GM12878 (cell line): ENCODE measurements around the gene KIF5A. TPM values are rescaled to one million over a fixed set of nuclear protein-coding genes. Genes with fewer than 3 reads are reported as not detected.
A peak's percentile ranks its signal among the peaks of the same experiment; 100 is the strongest.

Experiments used
- CHD1 ChIP-seq: IDR thresholded peaks from 2 replicates; pipeline ENCODE4 v1.6.1; 2012; ENCODE audit warnings: low read depth, low read length, improper control_type of control experiment
- ELK1 ChIP-seq: IDR thresholded peaks from 2 replicates; pipeline ENCODE4 v1.6.1; 2012; ENCODE audit warnings: low read depth, low read length, improper control_type of control experiment
- IKZF1 ChIP-seq: fragments of 450-650 bp; conservative IDR thresholded peaks from 2 replicates; pipeline ENCODE4 v1.6.1; 2017; ENCODE audit warnings: antibody characterized with exemption, mild to moderate bottlenecking
- IRF4 ChIP-seq: IDR thresholded peaks from 2 replicates; pipeline ENCODE4 v1.6.1; 2011; ENCODE audit warnings: low read depth, low read length
- IRF5 ChIP-seq: fragments of 450-650 bp; IDR thresholded peaks from 2 replicates; pipeline ENCODE4 v1.6.1; 2017; ENCODE audit warnings: borderline replicate concordance
- MLLT1 ChIP-seq: fragments of 450-650 bp; IDR thresholded peaks from 2 replicates; pipeline ENCODE4 v1.6.1; 2016; ENCODE audit warnings: mild to moderate bottlenecking
- MTA2 ChIP-seq: fragments of 450-650 bp; IDR thresholded peaks from 2 replicates; pipeline ENCODE4 v1.6.1; 2016; ENCODE audit warnings: low read depth, mild to moderate bottlenecking, moderate library complexity
- MTA3 ChIP-seq: IDR thresholded peaks from 2 replicates; pipeline ENCODE4 v1.6.1; 2012; ENCODE audit warnings: low read length, inconsistent platforms, borderline replicate concordance
- MXI1 ChIP-seq: fragments of 150-350 bp; IDR thresholded peaks from 2 replicates; pipeline ENCODE4 v1.6.1; 2011; ENCODE audit warnings: low read depth, mild to moderate bottlenecking, inconsistent platforms, low read length, improper control_type of control experiment
- SPI1 ChIP-seq: IDR thresholded peaks from 2 replicates; pipeline ENCODE4 v1.6.1; 2011; ENCODE audit warnings: low read depth, mild to moderate bottlenecking, low read length, moderate library complexity, borderline replicate concordance; ENCODE audit not compliant: insufficient read depth
- TAF1 ChIP-seq: IDR thresholded peaks from 2 replicates; pipeline ENCODE4 v1.6.1; 2011; ENCODE audit warnings: mild to moderate bottlenecking, low read depth, low read length, borderline replicate concordance
- TARDBP ChIP-seq: IDR thresholded peaks from 2 replicates; pipeline ENCODE4 v1.6.1; 2016; ENCODE audit warnings: borderline replicate concordance
- TCF3 ChIP-seq: IDR thresholded peaks from 2 replicates; pipeline ENCODE4 v1.6.1; 2012; ENCODE audit warnings: low read depth, mild to moderate bottlenecking, low read length, borderline replicate concordance; ENCODE audit not compliant: insufficient read depth
- ZBTB11 ChIP-seq: fragments of 450-650 bp; formaldehyde crosslinking; IDR thresholded peaks from 2 replicates; pipeline ENCODE4 v1.5.0; 2022; ENCODE audit warnings: mild to moderate bottlenecking, missing genetic modification characterization
- ZNF217 ChIP-seq: fragments of 450-650 bp; IDR thresholded peaks from 2 replicates; pipeline ENCODE4 v1.6.1; 2017; ENCODE audit warnings: antibody characterized with exemption, mild to moderate bottlenecking
- ZZZ3 ChIP-seq: IDR thresholded peaks from 2 replicates; pipeline ENCODE4 v1.6.1; 2011; ENCODE audit warnings: low read depth; ENCODE audit not compliant: control insufficient read depth, insufficient read length
- polyA plus RNA-seq, 11 experiments: library from polyadenylated mRNA; depleted of rRNA in 4 of 11; unstranded in 6 of 11; stranded (reverse) in 5 of 11; fragments of >200 nt; fragmentation: Nextera tagmentation in 4 of 11; fragmentation: Illumina TruSeq in 1 of 11; extraction: Ambion mirVana in 4 of 11; extraction: Trizol in 1 of 11; gene quantifications; 1 replicate in 1 of 11; 2 replicates in 10 of 11; pipeline versions ENCODE4 v1.2.1 to v1.2.3, GENCODE V29; 2011 to 2016; ENCODE audit warnings: inconsistent platforms in 2 of 11, missing spikeins in 2 of 11, low read depth in 1 of 11
- total RNA-seq, 4 experiments: library from RNA; depleted of rRNA in 3 of 4; stranded (reverse); fragments of >200 nt in 3 of 4; fragmentation: Illumina TruSeq in 1 of 4; extraction: Trizol in 1 of 4; gene quantifications; 2 replicates each; pipeline versions ENCODE4 v1.2.1 to v1.2.3, GENCODE V29; 2013 to 2021
- TF ChIP-seq, protein P1 (sequence below): fragments of 450-650 bp; IDR thresholded peaks from 2 replicates; pipeline ENCODE4 v1.6.1; 2016; ENCODE audit warnings: mild to moderate bottlenecking
- TF ChIP-seq, protein P2 (sequence below): IDR thresholded peaks from 2 replicates; pipeline ENCODE4 v1.6.1; 2011; ENCODE audit warnings: borderline replicate concordance, low read depth, mild to moderate bottlenecking, moderate library complexity, low read length; ENCODE audit not compliant: insufficient read depth, poor library complexity, severe bottlenecking

KIF5A gene
- total and polyA plus RNA-seq, 10 of the 15 experiments (the other 5 are each of a cell fraction or from before 2014, with no cell fraction given) = 0.35 to 2.9 (median 0.97) TPM

DNA sequence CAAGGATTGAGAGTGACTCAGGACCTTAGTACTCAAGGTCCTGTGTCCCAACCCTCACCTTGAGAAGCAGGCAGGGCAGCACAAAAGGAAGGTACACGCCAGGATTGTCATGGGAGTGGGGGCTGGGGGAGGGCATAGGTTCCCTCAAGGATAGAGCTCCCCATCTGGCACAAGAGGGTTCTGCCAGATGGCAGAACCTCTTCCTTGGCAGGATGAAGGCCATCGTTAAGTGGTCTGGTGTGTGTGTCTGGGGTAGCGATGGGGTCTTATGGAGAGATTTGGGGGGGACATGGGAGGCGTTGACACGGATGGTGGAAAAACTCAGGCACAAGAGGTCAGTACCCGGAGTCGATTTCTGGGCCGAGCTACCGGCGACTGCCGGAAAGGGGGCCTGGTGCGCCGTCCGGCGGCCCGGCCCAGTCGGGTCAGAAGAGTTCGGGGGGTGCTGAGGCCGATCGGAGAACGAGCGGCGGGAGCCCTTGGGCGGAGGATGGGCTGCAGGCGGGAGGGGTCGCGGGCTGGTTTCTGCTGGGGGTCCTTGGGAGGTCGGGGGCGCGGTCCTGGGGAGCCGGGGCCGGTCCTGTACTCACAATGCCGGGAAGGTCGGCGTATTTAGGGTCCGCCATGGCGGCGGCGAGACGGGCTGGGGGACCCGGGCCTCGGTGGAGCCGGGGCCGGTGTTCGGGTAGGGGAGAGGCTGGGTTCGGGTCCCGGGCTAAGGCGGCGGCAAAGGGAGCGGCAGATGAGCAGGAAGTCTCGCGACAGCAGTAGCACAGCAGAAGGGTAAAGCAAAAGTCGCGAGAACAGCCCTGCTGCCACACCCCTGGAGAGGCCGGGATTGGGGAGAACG, 3.2 kb upstream of the KIF5A start, which contains the start of gene DCTN2 (continued):
- TF ChIP-seq MXI1 (peak; percentile 22; the same call in 1 of the 2 replicates), MLLT1 (no peak), MTA2 (no peak), ZZZ3 (no peak), CHD1 (no peak), SPI1 (no peak), TARDBP (no peak), TCF3 (no peak), TAF1 (0 out of 2 replicates have a peak, but pooled peaks have one; percentile 40), ZNF217 (no peak), ELK1 (no peak), IRF4 (no peak), ZBTB11 (no peak), IRF5 (peak; percentile 90), MTA3 (peak; percentile 47; the same call in 1 of the 2 replicates), IKZF1 (peak; percentile 64)
- TF ChIP-seq, protein P1, sequence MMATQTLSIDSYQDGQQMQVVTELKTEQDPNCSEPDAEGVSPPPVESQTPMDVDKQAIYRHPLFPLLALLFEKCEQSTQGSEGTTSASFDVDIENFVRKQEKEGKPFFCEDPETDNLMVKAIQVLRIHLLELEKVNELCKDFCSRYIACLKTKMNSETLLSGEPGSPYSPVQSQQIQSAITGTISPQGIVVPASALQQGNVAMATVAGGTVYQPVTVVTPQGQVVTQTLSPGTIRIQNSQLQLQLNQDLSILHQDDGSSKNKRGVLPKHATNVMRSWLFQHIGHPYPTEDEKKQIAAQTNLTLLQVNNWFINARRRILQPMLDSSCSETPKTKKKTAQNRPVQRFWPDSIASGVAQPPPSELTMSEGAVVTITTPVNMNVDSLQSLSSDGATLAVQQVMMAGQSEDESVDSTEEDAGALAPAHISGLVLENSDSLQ = peak; percentile 68; the same call in 1 of the 2 replicates
- TF ChIP-seq, protein P2, sequence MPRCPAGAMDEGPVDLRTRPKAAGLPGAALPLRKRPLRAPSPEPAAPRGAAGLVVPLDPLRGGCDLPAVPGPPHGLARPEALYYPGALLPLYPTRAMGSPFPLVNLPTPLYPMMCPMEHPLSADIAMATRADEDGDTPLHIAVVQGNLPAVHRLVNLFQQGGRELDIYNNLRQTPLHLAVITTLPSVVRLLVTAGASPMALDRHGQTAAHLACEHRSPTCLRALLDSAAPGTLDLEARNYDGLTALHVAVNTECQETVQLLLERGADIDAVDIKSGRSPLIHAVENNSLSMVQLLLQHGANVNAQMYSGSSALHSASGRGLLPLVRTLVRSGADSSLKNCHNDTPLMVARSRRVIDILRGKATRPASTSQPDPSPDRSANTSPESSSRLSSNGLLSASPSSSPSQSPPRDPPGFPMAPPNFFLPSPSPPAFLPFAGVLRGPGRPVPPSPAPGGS = no peak
